H1 (cell line): ENCODE measurements around the gene NR2E1. TPM values are rescaled to one million over a fixed set of nuclear protein-coding genes. Genes with fewer than 3 reads are reported as not detected.

Source experiments
- CTCF ChIA-PET: fragments of 300-600 bp; sonication (Branson Sonifier 250); formaldehyde crosslinking; loops from one replicate; lab custom pipeline; 2021; ENCODE audit not compliant: partially characterized antibody; lab: Charles Lee
- POLR2A ChIA-PET: fragments of 300-600 bp; sonication (Branson Sonifier 250); formaldehyde crosslinking; loops from one replicate; lab custom pipeline; 2021; ENCODE audit warnings: inconsistent platforms; ENCODE audit not compliant: partially characterized antibody; lab: Charles Lee
- DNase-seq, 2 experiments: peaks; one replicate each; pipeline versions ENCODE4 v3.0.0 to v3.0.0-alpha.2; 2010 to 2022; ENCODE audit warnings: low spot score in 2 of 2, low read depth in 1 of 2, mixed read lengths in 1 of 2
- FAIRE-seq: peaks from 2 replicates; lab custom pipeline; 2011; peaks lifted over from hg19 to GRCh38; lab: Jason Lieb, UNC
- H2AFZ ChIP-seq: 2 replicates; pipeline ENCODE4 v1.8.1; 2012; ENCODE audit warnings: low read length, inconsistent platforms
- H2AK5ac ChIP-seq: 2 replicates; pipeline ENCODE4 v1.6.1; 2013; ENCODE audit warnings: low read depth, low read length
- H2BK120ac ChIP-seq: replicated peaks from 2 replicates; pipeline ENCODE3; 2013; ENCODE audit warnings: low read depth, low read length, inconsistent platforms
- H2BK12ac ChIP-seq: 2 replicates; pipeline ENCODE4 v1.6.1; 2013; ENCODE audit warnings: low read depth, low read length
- H2BK15ac ChIP-seq: 2 replicates; pipeline ENCODE4 v1.6.1; 2013; ENCODE audit warnings: low read length
- H2BK20ac ChIP-seq: 2 replicates; pipeline ENCODE4 v1.6.1; 2013; ENCODE audit warnings: low read length
- H2BK5ac ChIP-seq: 2 replicates; pipeline ENCODE4 v1.6.1; 2013; ENCODE audit warnings: low read depth, low read length
- H3K14ac ChIP-seq: 2 replicates; pipeline ENCODE4 v1.6.1; 2013; ENCODE audit warnings: inconsistent platforms; ENCODE audit not compliant: insufficient read length
- H3K18ac ChIP-seq: 2 replicates; pipeline ENCODE4 v1.6.1; 2013; ENCODE audit warnings: low read length; ENCODE audit errors: extremely low read depth
- H3K23ac ChIP-seq: 2 replicates; pipeline ENCODE4 v1.6.1; 2013; ENCODE audit warnings: inconsistent platforms; ENCODE audit not compliant: insufficient read length
- H3K23me2 ChIP-seq: 2 replicates; pipeline ENCODE4 v1.6.1; 2013; ENCODE audit warnings: low read depth, low read length
- H3K27ac ChIP-seq: 2 replicates; pipeline ENCODE4 v1.6.1; 2011; ENCODE audit warnings: low read depth, low read length, inconsistent platforms
- H3K27me3 ChIP-seq, 4 experiments: replicated peaks in 1 of 4; 1 replicate in 1 of 4; 2 replicates in 3 of 4; pipeline versions ENCODE4 v1.6.1 to v1.8.1; 2011 to 2013; ENCODE audit warnings: low read length in 3 of 4, mild to moderate bottlenecking in 3 of 4, inconsistent platforms in 2 of 4, mixed read lengths in 2 of 4, moderate library complexity in 1 of 4; ENCODE audit not compliant: control insufficient read depth in 3 of 4, insufficient read depth in 3 of 4; ENCODE audit errors: extremely low read depth in 1 of 4
- H3K36me3 ChIP-seq, 4 experiments: 2 replicates each; pipeline versions ENCODE4 v1.6.1 to v1.8.1; 2011 to 2013; ENCODE audit warnings: mild to moderate bottlenecking in 4 of 4, low read length in 3 of 4, moderate library complexity in 2 of 4, control low read depth in 1 of 4, inconsistent platforms in 1 of 4; ENCODE audit not compliant: insufficient read depth in 4 of 4, control insufficient read depth in 2 of 4
- H3K4ac ChIP-seq: replicated peaks from 2 replicates; pipeline ENCODE3; 2013; ENCODE audit warnings: low read length, low read depth, mixed read lengths, inconsistent platforms; ENCODE audit not compliant: insufficient read length
- H3K4me1 ChIP-seq, 4 experiments: replicated peaks in 1 of 4; 1 replicate in 1 of 4; 2 replicates in 3 of 4; pipeline versions ENCODE4 v1.6.1 to v1.8.1; 2011 to 2013; ENCODE audit warnings: low read length in 3 of 4, inconsistent platforms in 2 of 4, mixed read lengths in 1 of 4; ENCODE audit not compliant: insufficient read depth in 4 of 4, control insufficient read depth in 3 of 4
- H3K4me2 ChIP-seq, 2 experiments: 2 replicates each; pipeline versions ENCODE4 v1.6.1 to v1.8.1; 2011 to 2013; ENCODE audit warnings: low read depth in 2 of 2, low read length in 2 of 2, control low read depth in 1 of 2, inconsistent platforms in 1 of 2, mild to moderate bottlenecking in 1 of 2; ENCODE audit not compliant: insufficient read depth in 1 of 2
- H3K4me3 ChIP-seq, 4 experiments: fragments of 200-600, 300-600 bp in 1 of 4; sonication (generic), shearing (Covaris generic), sonication (Bioruptor Twin) in 1 of 4; 2 replicates each; pipeline versions ENCODE4 v1.5.1 to v1.8.1; 2011 to 2016; ENCODE audit warnings: low read length in 4 of 4, low read depth in 3 of 4, control low read depth in 2 of 4, inconsistent platforms in 2 of 4, mild to moderate bottlenecking in 2 of 4, mixed read lengths in 1 of 4, moderate library complexity in 1 of 4; ENCODE audit not compliant: insufficient read depth in 2 of 4; ENCODE audit errors: extremely low read depth in 1 of 4
- H3K56ac ChIP-seq: replicated peaks from 2 replicates; pipeline ENCODE3; 2013; ENCODE audit warnings: low read depth, mild to moderate bottlenecking, mixed read lengths, low read length, inconsistent platforms; ENCODE audit not compliant: insufficient read length
- H3K79me1 ChIP-seq: 2 replicates; pipeline ENCODE4 v1.6.1; 2013; ENCODE audit warnings: low read depth, low read length, control low read depth
- H3K79me2 ChIP-seq, 2 experiments: 2 replicates each; pipeline versions ENCODE4 v1.6.1 to v1.8.1; 2012 to 2013; ENCODE audit warnings: low read length in 2 of 2, mild to moderate bottlenecking in 2 of 2, inconsistent platforms in 1 of 2; ENCODE audit not compliant: insufficient read depth in 2 of 2, control insufficient read depth in 1 of 2
- H3K9ac ChIP-seq, 4 experiments: replicated peaks in 1 of 4; 1 replicate in 1 of 4; 2 replicates in 3 of 4; pipeline versions ENCODE4 v1.6.1 to v1.8.1; 2011 to 2013; ENCODE audit warnings: low read depth in 3 of 4, low read length in 3 of 4, control low read depth in 2 of 4, mild to moderate bottlenecking in 2 of 4, moderate library complexity in 2 of 4, inconsistent platforms in 1 of 4; ENCODE audit errors: extremely low read depth in 1 of 4
- H3K9me3 ChIP-seq, 2 experiments: 2 replicates each; pipeline versions ENCODE4 v1.6.1 to v1.8.1; 2012 to 2013; ENCODE audit warnings: mild to moderate bottlenecking in 2 of 2, moderate library complexity in 2 of 2, control low read depth in 1 of 2, inconsistent platforms in 1 of 2, low read depth in 1 of 2, low read length in 1 of 2, mixed read lengths in 1 of 2; ENCODE audit not compliant: insufficient read depth in 2 of 2
- H4K20me1 ChIP-seq, 2 experiments: replicated peaks in 1 of 2; 2 replicates each; pipeline versions ENCODE3 to v1.8.1; 2011 to 2013; ENCODE audit warnings: inconsistent platforms in 2 of 2, low read length in 2 of 2, mild to moderate bottlenecking in 1 of 2; ENCODE audit not compliant: insufficient read depth in 2 of 2, control insufficient read depth in 1 of 2
- H4K5ac ChIP-seq: 2 replicates; pipeline ENCODE4 v1.6.1; 2013; ENCODE audit warnings: low read length, low read depth, mixed read lengths, inconsistent platforms; ENCODE audit not compliant: insufficient read length
- H4K8ac ChIP-seq: 2 replicates; pipeline ENCODE4 v1.8.0; 2013; ENCODE audit warnings: mild to moderate bottlenecking, moderate library complexity, low read length, inconsistent platforms; ENCODE audit not compliant: insufficient read depth; ENCODE audit errors: extremely low read depth
- H4K91ac ChIP-seq: replicated peaks from 2 replicates; pipeline ENCODE3; 2013; ENCODE audit warnings: low read length, mixed read lengths, inconsistent platforms; ENCODE audit not compliant: insufficient read length
- EP300 ChIP-seq, 2 experiments: IDR thresholded peaks; 1 replicate in 1 of 2; 2 replicates in 1 of 2; pipeline ENCODE4 v1.6.1; 2011 to 2012; ENCODE audit warnings: low read depth in 2 of 2, low read length in 2 of 2, mild to moderate bottlenecking in 2 of 2, borderline replicate concordance in 1 of 2, inconsistent platforms in 1 of 2, moderate library complexity in 1 of 2
- RNF2 ChIP-seq: fragments of 200-900, 300-1000 bp; sonication (generic); IDR thresholded peaks from 2 replicates; pipeline ENCODE4 v1.7.1; 2016; ENCODE audit warnings: borderline replicate concordance, low read depth, mild to moderate bottlenecking, antibody characterized with exemption, low read length; ENCODE audit not compliant: poor library complexity, severe bottlenecking; ENCODE audit errors: missing control alignments
- ZNF274 ChIP-seq: IDR thresholded peaks from 2 replicates; pipeline ENCODE4 v1.7.0; 2012; ENCODE audit warnings: low read length, borderline replicate concordance; ENCODE audit errors: extremely low read depth
- WGBS, 2 experiments: shearing (Covaris generic) in 1 of 2; methylation state at CpG; one replicate each; pipeline versions ENCODE4 v1.1.6 to v1.1.7; 2013 to 2015; ENCODE audit warnings: low lambda C conversion rate in 2 of 2, mixed read lengths in 2 of 2, inconsistent platforms in 1 of 2, low coverage in 1 of 2, missing lambda C conversion rate in 1 of 2; ENCODE audit not compliant: insufficient replicate concordance in 2 of 2, insufficient coverage in 1 of 2, insufficient read length in 1 of 2; ENCODE audit errors: extremely low coverage in 1 of 2, missing lambda C conversion rate in 1 of 2; 5-methylcytosine and 5-hydroxymethylcytosine counted together
- polyA plus RNA-seq, 7 experiments: library from polyadenylated mRNA; depleted of rRNA in 3 of 7; stranded (reverse) in 5 of 7; unstranded in 2 of 7; fragments of >200 nt in 5 of 7; fragments of 200-250 nt in 2 of 7; gene quantifications; 1 replicate in 5 of 7; 2 replicates in 1 of 7; 4 replicates in 1 of 7; pipeline versions ENCODE4 v1.2.1 to v1.2.3, GENCODE V29; 2011 to 2013; ENCODE audit warnings: missing spikeins in 2 of 7, mixed read lengths in 2 of 7
- total RNA-seq: library from RNA; stranded (reverse); fragmentation: NEBNext Ultra II Directional; extraction: Animal tissue kit (Norgen Biotek cat#: 25700); gene quantifications from 2 replicates; pipeline ENCODE4 v1.2.1, GENCODE V29; 2021

Gene NR2E1
- total and polyA plus RNA-seq, 2 of the 8 experiments (the other 6 are each of a cell fraction or from before 2014, with no cell fraction given): not detected

- peak overlapping the region; percentile 28 to 60 for H3K4me2 ChIP-seq
- H4K20me1 ChIP-seq: peaks cover 7 to 15% of the 10 kb centered on the region in 2 experiments
- no peak overlapping the region for H2BK20ac ChIP-seq
- no peak overlapping the region for H2BK12ac ChIP-seq
- H2BK120ac ChIP-seq: no peak overlapping the region
- FAIRE-seq: no peak
- no peak overlapping the region for H3K27ac ChIP-seq
- DNase-seq: no peak
- H3K14ac ChIP-seq: no peak overlapping the region
- ChIA-PET POLR2A (interaction anchor here (1.5 to 3.5 kb wide), 2 partner anchors 12 to 42 kb away, joined by 5 to 19 read pairs; no protein-coding TSS in a partner anchor), CTCF (interaction anchor here (1.2 to 7.8 kb wide), 4 partner anchors 9 to 20 kb away, joined by 3 to 51 read pairs (median 5); partner anchors contain the start of gene NR2E1)
- no peak overlapping the region for H3K18ac ChIP-seq
- H3K4me3 ChIP-seq: peak overlapping the region in 1 of 4 experiments; percentile 50; a peak in 3 of 8 replicates
- no peak overlapping the region for H2AK5ac ChIP-seq
- H4K91ac ChIP-seq: no peak overlapping the region
- no peaks in the 10 kb centered on the region; the same call in 1 of the 2 replicates for H3K23me2 ChIP-seq
- WGBS, 2 experiments: 9% methylated on average over 8 of the region's 8 CpGs; no CpG with 5 or more reads in 1 of the 2 experiments
- H4K5ac ChIP-seq: no peak overlapping the region
- no peak overlapping the region for H3K9ac ChIP-seq
- H3K79me2 ChIP-seq: no peaks in the 10 kb centered on the region
- H3K79me1 ChIP-seq: no peaks in the 10 kb centered on the region
- H3K4ac ChIP-seq: no peak overlapping the region
- H3K27me3 ChIP-seq: peaks cover 64 to 84% (median 75%) of the 10 kb centered on the region in 4 experiments
- H3K4me1 ChIP-seq: peaks cover 6 to 14% (median 10%) of the 10 kb centered on the region in 4 experiments; a peak in 6 of 7 replicates
- H4K8ac ChIP-seq: no peak overlapping the region
- H3K9me3 ChIP-seq: no peaks in the 10 kb centered on the region
- H2BK15ac ChIP-seq: no peak overlapping the region
- no peak overlapping the region for H3K56ac ChIP-seq
- H2AFZ ChIP-seq: no peak overlapping the region
- no peak overlapping the region for H3K23ac ChIP-seq
- TF ChIP-seq ZNF274 (no peak), RNF2 (peak; percentile 51), EP300 (IDR thresholded peaks at IDR 0.05; ENCODE audit: borderline replicate concordance in 1 of 2, low read depth in 2 of 2, low read length in 2 of 2) (no peak)
- no peaks in the 10 kb centered on the region for H3K36me3 ChIP-seq
- H2BK5ac ChIP-seq: no peak overlapping the region
These were observed 8.9 kb upstream of the NR2E1 start for GRCh38 chr6:108156938-108157233.
